SU-DHL-6 (cell line): Measurements from ENCODE around the gene HOXA5.

Source experiments
- H2AFZ ChIP-seq: fragments of 200-600 bp; sonication (generic); 2 replicates; pipeline ENCODE4 v1.6.1; 2014; ENCODE audit warnings: low read depth, mild to moderate bottlenecking, moderate library complexity, mixed read lengths, antibody characterized with exemption, low read length; ENCODE audit not compliant: severe bottlenecking
- H3F3A ChIP-seq: fragments of 200-600 bp; shearing (Covaris generic); 2 replicates; pipeline ENCODE4 v1.6.0; 2016; ENCODE audit warnings: antibody characterized with exemption, mild to moderate bottlenecking; ENCODE audit not compliant: insufficient read depth
- H3K27ac ChIP-seq: fragments of 200-600 bp; sonication (generic); 2 replicates; pipeline ENCODE4 v1.5.1; 2016; ENCODE audit warnings: low read depth, mild to moderate bottlenecking, low read length, moderate library complexity, mixed read lengths
- H3K27me3 ChIP-seq: fragments of 200-600 bp; sonication (generic), shearing (Covaris generic); 2 replicates; pipeline ENCODE4 v1.6.0; 2014; ENCODE audit warnings: mild to moderate bottlenecking, low read length
- H3K36me3 ChIP-seq: fragments of 200-600 bp; sonication (generic); 2 replicates; pipeline ENCODE4 v1.6.1; 2014; ENCODE audit warnings: mild to moderate bottlenecking, low read length, mixed read lengths
- H3K4me2 ChIP-seq: fragments of 300-600, 200-600 bp; shearing (Covaris generic), sonication (generic); 2 replicates; pipeline ENCODE4 v1.6.0; 2014; ENCODE audit warnings: low read length, low read depth, mild to moderate bottlenecking; ENCODE audit not compliant: poor library complexity, severe bottlenecking
- H3K4me3 ChIP-seq: fragments of 200-600 bp; sonication (generic); 2 replicates; pipeline ENCODE4 v1.5.1; 2014; ENCODE audit warnings: antibody characterized with exemption, low read length, mild to moderate bottlenecking, mixed read lengths; ENCODE audit not compliant: insufficient read depth, poor library complexity, severe bottlenecking
- H3K79me2 ChIP-seq: fragments of 200-600 bp; sonication (generic); 2 replicates; pipeline ENCODE4 v1.6.1; 2014; ENCODE audit warnings: mild to moderate bottlenecking, low read length, moderate library complexity; ENCODE audit not compliant: insufficient read depth
- H3K9ac ChIP-seq: fragments of 200-600 bp; sonication (generic); 2 replicates; pipeline ENCODE4 v1.7.0; 2014; ENCODE audit warnings: mild to moderate bottlenecking, low read length
- H3K9me2 ChIP-seq: fragments of 200-600 bp; sonication (generic); replicated peaks from 2 replicates; pipeline ENCODE4 v1.6.1; 2014; ENCODE audit warnings: low read length; ENCODE audit not compliant: insufficient read depth
- H3K9me3 ChIP-seq: fragments of 200-600 bp; sonication (generic); 2 replicates; pipeline ENCODE4 v1.6.1; 2014; ENCODE audit warnings: low read length, mixed read lengths; ENCODE audit not compliant: insufficient read depth
- H4K20me1 ChIP-seq: fragments of 200-600 bp; sonication (generic); 2 replicates; pipeline ENCODE4 v1.6.1; 2014; ENCODE audit warnings: low read depth, mild to moderate bottlenecking, antibody characterized with exemption, low read length, moderate library complexity, mixed read lengths
- EZH2phosphoT487 ChIP-seq: fragments of 200-600 bp; sonication (generic), shearing (Covaris generic); conservative IDR thresholded peaks from 2 replicates; pipeline ENCODE4 v1.6.1; 2018; ENCODE audit warnings: mild to moderate bottlenecking, antibody characterized with exemption, low read length, moderate library complexity, mixed read lengths
- TF ChIP-seq, protein P1 (sequence below): fragments of 200-600 bp; sonication (generic); IDR thresholded peaks from one replicate; pipeline ENCODE4 v1.5.1; 2017; ENCODE audit warnings: antibody characterized with exemption, mild to moderate bottlenecking, low read length, moderate library complexity; ENCODE audit not compliant: insufficient read depth, poor library complexity, severe bottlenecking

Gene HOXA5

DNA sequence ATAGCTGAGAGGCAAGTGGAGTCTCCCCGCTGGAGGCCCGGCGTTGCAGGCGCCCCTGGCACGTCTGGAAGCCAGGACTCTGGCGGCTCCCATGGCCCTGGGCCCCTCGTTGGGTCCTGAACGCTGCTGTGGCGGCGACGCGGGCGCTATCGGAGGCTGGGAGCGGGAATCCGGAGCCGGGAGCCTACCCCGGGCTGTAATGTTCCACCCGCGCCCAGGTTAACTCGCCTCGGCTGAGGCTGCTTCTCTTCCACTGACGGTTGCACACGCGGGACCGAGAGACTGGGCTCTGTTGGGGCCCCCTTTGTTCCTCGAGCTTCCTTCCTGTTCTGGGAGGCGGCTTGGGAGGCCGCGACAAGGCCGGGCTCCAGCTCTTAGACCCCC lies 1.3 kb upstream of the HOXA5 start:
- no peaks in the 10 kb centered on the region for H3K27me3 ChIP-seq
- TF ChIP-seq, protein P1, sequence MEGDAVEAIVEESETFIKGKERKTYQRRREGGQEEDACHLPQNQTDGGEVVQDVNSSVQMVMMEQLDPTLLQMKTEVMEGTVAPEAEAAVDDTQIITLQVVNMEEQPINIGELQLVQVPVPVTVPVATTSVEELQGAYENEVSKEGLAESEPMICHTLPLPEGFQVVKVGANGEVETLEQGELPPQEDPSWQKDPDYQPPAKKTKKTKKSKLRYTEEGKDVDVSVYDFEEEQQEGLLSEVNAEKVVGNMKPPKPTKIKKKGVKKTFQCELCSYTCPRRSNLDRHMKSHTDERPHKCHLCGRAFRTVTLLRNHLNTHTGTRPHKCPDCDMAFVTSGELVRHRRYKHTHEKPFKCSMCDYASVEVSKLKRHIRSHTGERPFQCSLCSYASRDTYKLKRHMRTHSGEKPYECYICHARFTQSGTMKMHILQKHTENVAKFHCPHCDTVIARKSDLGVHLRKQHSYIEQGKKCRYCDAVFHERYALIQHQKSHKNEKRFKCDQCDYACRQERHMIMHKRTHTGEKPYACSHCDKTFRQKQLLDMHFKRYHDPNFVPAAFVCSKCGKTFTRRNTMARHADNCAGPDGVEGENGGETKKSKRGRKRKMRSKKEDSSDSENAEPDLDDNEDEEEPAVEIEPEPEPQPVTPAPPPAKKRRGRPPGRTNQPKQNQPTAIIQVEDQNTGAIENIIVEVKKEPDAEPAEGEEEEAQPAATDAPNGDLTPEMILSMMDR = no peak
- no peak for TF ChIP-seq EZH2phosphoT487

DNA sequence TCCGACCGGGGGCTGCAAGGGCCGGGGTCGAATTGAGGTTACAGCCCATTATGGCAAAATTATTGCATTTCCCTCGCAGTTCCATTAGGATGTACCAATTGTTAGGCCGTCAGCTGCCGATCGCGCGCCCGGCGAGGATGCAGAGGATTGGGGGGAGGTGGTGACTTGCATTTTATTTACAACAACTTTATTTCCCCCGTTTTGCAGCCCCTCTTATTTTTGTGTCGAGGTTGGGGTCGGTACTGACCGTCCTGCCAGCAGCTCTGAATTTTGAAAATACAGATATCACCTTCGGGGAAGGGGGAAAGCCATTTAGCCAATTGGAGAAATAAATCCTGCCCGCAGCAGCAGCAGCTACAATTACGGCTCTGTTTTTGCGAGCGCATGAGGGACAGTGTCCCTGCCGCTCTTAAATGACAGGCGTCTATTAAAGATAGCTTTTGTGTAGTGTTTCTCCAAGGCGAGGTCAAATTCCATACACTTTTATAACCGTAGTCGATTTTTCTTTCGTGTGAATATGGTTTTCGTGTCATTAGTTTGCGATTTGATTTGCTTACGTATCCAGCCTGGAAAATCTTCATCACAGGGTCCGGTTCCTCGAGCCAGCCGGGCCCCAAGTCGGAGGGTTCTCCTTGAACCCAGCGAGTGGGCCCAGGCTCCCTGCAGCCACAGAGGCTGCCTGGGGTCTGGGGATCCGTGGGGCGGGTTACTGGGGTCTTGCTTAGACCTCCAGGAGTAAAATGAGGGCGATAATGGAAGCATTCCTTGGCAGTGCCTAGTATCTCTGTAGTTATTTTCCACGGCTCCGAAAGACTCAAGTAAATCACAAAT lies 684 bp upstream of the HOXA5 start:
- Histone ChIP-seq H3F3A (no peaks in the 10 kb centered on the region), H3K9ac (no peak overlapping the region), H3K27me3 (no peaks in the 10 kb centered on the region), H3K27ac (no peak overlapping the region), H3K36me3 (no peaks in the 10 kb centered on the region), H3K4me2 (no peak overlapping the region), H3K79me2 (peaks cover 1% of the 10 kb centered on the region; the same call in 1 of the 2 replicates), H3K9me3 (no peaks in the 10 kb centered on the region), H3K9me2 (no peaks in the 10 kb centered on the region), H4K20me1 (no peaks in the 10 kb centered on the region), H3K4me3 (no peak overlapping the region), H2AFZ (no peak overlapping the region)
- TF ChIP-seq, protein P1 = no peak
- no peak for TF ChIP-seq EZH2phosphoT487

More for the DNA sequence above, 1.3 kb upstream of the HOXA5 start:
- Histone ChIP-seq H2AFZ (no peak overlapping the region), H3K27ac (no peak overlapping the region), H3K9ac (no peak overlapping the region), H3K79me2 (peaks cover 7% of the 10 kb centered on the region; the same call in 1 of the 2 replicates), H3F3A (no peaks in the 10 kb centered on the region), H3K9me3 (no peaks in the 10 kb centered on the region), H3K9me2 (no peaks in the 10 kb centered on the region), H3K36me3 (no peaks in the 10 kb centered on the region), H3K4me3 (no peak overlapping the region), H3K4me2 (no peak overlapping the region), H4K20me1 (no peaks in the 10 kb centered on the region)

DNA sequence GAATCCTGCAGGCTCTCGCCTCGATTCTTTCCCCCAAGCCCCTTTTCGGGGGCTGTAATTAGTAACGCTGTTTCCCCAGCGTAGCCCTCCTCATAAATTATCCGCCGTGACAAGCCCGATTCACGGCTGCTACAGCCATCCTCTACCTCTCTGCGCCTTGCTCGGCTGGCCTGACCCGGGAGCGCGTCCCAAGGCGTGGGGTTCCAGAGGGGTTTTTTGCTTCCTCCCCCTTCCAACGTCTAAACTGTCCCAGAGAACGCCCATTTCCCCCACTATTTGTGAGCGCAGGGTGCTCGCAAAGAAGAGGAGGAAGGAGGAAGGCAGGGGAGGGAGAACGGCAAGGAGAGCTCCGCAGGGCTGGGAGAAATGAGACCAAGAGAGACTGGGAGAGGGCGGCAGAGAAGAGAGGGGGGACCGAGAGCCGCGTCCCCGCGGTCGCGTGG lies 880 bp downstream of the HOXA5 start:
- no peaks in the 10 kb centered on the region for H3F3A ChIP-seq
- no peak overlapping the region for H2AFZ ChIP-seq
- H4K20me1 ChIP-seq = no peaks in the 10 kb centered on the region
- no peaks in the 10 kb centered on the region for H3K9me2 ChIP-seq
- H3K79me2 ChIP-seq = no peaks in the 10 kb centered on the region
- H3K27me3 ChIP-seq = no peaks in the 10 kb centered on the region
- H3K27ac ChIP-seq = no peak overlapping the region
- H3K36me3 ChIP-seq = no peaks in the 10 kb centered on the region
- no peak overlapping the region for H3K4me3 ChIP-seq
- no peak overlapping the region for H3K9ac ChIP-seq
- H3K9me3 ChIP-seq = no peaks in the 10 kb centered on the region
- no peak overlapping the region for H3K4me2 ChIP-seq
- TF ChIP-seq, protein P1 = no peak
- no peak for TF ChIP-seq EZH2phosphoT487
